ENCODE measurements around the gene NSMF.

The NSMF gene, protein sequence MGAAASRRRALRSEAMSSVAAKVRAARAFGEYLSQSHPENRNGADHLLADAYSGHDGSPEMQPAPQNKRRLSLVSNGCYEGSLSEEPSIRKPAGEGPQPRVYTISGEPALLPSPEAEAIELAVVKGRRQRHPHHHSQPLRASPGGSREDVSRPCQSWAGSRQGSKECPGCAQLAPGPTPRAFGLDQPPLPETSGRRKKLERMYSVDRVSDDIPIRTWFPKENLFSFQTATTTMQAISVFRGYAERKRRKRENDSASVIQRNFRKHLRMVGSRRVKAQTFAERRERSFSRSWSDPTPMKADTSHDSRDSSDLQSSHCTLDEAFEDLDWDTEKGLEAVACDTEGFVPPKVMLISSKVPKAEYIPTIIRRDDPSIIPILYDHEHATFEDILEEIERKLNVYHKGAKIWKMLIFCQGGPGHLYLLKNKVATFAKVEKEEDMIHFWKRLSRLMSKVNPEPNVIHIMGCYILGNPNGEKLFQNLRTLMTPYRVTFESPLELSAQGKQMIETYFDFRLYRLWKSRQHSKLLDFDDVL

DNA sequence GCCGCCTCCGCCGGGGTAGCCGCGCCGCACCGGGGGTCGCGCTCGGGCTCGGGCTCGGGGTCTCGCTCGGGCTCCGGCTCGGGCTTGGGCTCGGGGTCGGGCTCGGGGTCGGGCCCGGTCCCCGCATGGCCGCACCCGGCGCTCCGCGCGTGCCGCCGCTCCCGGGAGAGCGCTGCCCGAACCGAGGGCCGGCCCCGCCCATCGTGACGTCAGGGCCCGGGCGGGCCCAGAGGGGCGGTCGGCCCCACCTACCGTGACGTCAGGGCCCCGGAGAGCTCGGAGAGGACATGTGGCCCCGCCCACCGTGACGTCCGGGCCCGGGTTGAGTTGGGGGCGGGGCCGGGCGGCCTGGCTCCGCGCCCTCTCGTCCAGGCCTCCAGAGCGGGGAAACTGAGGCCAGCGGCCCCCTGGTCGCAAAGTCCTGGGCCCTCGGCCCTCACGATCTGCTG lies at the start of gene NSMF:
Gene NSMF, minus strand, starts transcription at position 183 of the 449 bp plus-strand sequence. CDS start 232 bp downstream, outside the sequence.
- peak within 1 kb of the TSS; percentile 68 for H3K4me3 ChIP-seq (ENCODE audit: low read depth in 1 of 2, low read length in 2 of 2)
- peaks cover 13 to 38% of the 10 kb centered on the region in 2 donors for H3K4me1 ChIP-seq (ENCODE audit: control insufficient read depth in 1 of 2, insufficient read depth in 2 of 2, low read length in 2 of 2)
- peak within 1 kb of the TSS; percentile 17 for H3K27ac ChIP-seq (ENCODE audit: low read depth, low read length)
- H3K9me3 ChIP-seq (ENCODE audit: control insufficient read depth in 1 of 2, low read length in 2 of 2), result no peaks in the 10 kb centered on the region
- H3K36me3 ChIP-seq (ENCODE audit: control insufficient read depth in 1 of 2, insufficient read depth in 2 of 2, low read length in 2 of 2), result peaks cover 0 to 2% of the 10 kb centered on the region in 2 donors
- H3K9ac ChIP-seq (ENCODE audit: low read depth in 1 of 2, low read length in 2 of 2), result peak within 1 kb of the TSS; percentile 77 to 79
- no peaks in the 10 kb centered on the region for H3K27me3 ChIP-seq (ENCODE audit: control insufficient read depth in 1 of 2, insufficient read depth in 2 of 2, low read length in 2 of 2)

DNA sequence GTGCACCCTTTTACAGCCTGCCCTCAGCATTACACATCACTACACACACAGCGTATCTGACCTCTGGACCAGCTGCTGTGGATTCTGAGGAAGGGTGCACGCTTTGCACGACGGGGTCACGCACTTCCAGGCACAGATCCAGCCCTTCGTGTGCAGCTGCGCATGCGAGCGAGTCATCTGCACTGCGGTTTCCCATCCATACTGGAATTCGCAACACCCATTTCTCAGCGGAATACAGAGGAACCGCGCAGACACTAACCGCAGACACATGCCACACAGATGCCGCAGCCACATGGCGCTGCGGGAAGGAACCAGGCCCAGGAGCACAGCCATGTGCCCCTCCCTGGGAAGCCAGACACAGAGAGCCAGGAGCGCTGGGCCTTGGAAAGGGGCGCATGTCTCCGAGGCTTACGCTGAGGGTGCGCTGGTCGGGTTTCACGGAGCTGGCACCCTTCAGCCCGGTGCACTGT lies 47.6 kb upstream of the NSMF start:
- no peak overlapping the region for H3K4me3 ChIP-seq (ENCODE audit: low read depth in 1 of 2, low read length in 2 of 2)
- H3K9ac ChIP-seq (ENCODE audit: low read depth in 1 of 2, low read length in 2 of 2), result no peak overlapping the region
- H3K9me3 ChIP-seq (ENCODE audit: control insufficient read depth in 1 of 2, low read length in 2 of 2), result no peaks in the 10 kb centered on the region
- H3K36me3 ChIP-seq (ENCODE audit: control insufficient read depth in 1 of 2, insufficient read depth in 2 of 2, low read length in 2 of 2), result no peaks in the 10 kb centered on the region
- H3K4me1 ChIP-seq (ENCODE audit: control insufficient read depth in 1 of 2, insufficient read depth in 2 of 2, low read length in 2 of 2), result peaks cover under 1 to 5% of the 10 kb centered on the region in 2 donors
- H3K27ac ChIP-seq (ENCODE audit: low read depth, low read length), result no peak overlapping the region
- H3K27me3 ChIP-seq (ENCODE audit: control insufficient read depth in 1 of 2, insufficient read depth in 2 of 2, low read length in 2 of 2), result no peaks in the 10 kb centered on the region

DNA sequence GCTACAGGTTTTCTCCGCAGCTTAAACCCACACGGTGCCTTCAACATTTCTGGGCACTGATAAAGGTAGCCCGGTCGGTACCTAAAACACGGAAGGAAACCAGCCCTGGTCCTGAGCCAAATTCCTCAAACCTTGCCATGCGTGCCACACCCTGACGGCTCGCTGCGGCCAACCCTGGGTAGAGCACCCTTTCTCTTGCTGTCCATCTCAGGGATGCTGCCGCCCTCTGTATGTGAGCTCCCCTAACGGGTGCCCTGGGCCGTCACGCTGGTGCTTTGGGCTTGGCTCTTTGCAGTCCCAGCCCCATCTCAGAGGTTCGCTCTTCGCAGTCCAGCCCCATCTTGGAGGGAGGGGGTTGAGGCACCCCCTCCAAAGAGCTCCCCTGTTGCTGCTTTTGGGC lies 47.1 kb upstream of the NSMF start:
- no peaks in the 10 kb centered on the region for H3K27me3 ChIP-seq (ENCODE audit: control insufficient read depth in 1 of 2, insufficient read depth in 2 of 2, low read length in 2 of 2)
- no peak overlapping the region for H3K9ac ChIP-seq (ENCODE audit: low read depth in 1 of 2, low read length in 2 of 2)
- H3K36me3 ChIP-seq (ENCODE audit: control insufficient read depth in 1 of 2, insufficient read depth in 2 of 2, low read length in 2 of 2), result no peaks in the 10 kb centered on the region
- H3K4me1 ChIP-seq (ENCODE audit: control insufficient read depth in 1 of 2, insufficient read depth in 2 of 2, low read length in 2 of 2), result peaks cover 0 to under 1% of the 10 kb centered on the region in 2 donors
- no peak overlapping the region for H3K27ac ChIP-seq (ENCODE audit: low read depth, low read length)
- no peak overlapping the region for H3K4me3 ChIP-seq (ENCODE audit: low read depth in 1 of 2, low read length in 2 of 2)
- no peaks in the 10 kb centered on the region for H3K9me3 ChIP-seq (ENCODE audit: control insufficient read depth in 1 of 2, low read length in 2 of 2)

DNA sequence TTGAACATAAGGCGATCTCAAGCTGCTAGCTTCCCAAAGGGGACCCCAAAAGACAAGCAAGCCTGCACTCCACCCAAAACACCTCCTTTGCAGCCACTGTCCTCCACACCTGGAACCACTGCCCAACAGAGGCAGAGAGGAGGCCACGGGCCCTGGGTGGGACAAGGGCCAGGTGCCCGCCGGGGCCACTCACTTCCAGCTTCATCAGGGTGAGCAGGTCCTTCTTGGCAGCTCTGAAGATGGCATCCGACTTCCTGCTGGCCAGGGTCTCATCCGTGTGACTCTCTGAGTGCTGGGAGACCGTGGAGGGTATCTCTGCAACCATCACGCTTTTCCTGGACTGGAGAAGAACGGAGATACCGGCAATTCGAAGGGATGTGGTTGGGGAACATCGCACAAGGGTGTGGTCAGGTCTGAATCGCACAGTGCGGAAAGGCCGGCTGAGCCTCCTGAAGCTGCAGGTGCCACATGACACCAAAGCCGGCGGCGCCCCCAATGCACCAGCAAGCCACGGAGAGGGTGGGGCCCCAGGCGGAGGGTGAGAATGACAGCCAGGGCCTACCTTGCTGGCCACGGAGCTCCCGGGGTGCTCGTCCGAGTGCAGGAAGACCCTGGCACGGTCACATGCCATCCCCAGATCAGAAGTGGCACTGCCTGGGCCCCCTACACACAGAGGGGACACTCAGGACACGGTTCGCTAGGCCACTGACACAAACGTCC lies 46.4 kb upstream of the NSMF start:
- no peaks in the 10 kb centered on the region for H3K36me3 ChIP-seq (ENCODE audit: control insufficient read depth in 1 of 2, insufficient read depth in 2 of 2, low read length in 2 of 2)
- H3K9me3 ChIP-seq (ENCODE audit: control insufficient read depth in 1 of 2, low read length in 2 of 2), result no peaks in the 10 kb centered on the region
- H3K4me3 ChIP-seq (ENCODE audit: low read depth in 1 of 2, low read length in 2 of 2), result no peak overlapping the region
- no peak overlapping the region for H3K9ac ChIP-seq (ENCODE audit: low read depth in 1 of 2, low read length in 2 of 2)
- no peaks in the 10 kb centered on the region for H3K27me3 ChIP-seq (ENCODE audit: control insufficient read depth in 1 of 2, insufficient read depth in 2 of 2, low read length in 2 of 2)
- H3K4me1 ChIP-seq (ENCODE audit: control insufficient read depth in 1 of 2, insufficient read depth in 2 of 2, low read length in 2 of 2), result no peaks in the 10 kb centered on the region
- no peak overlapping the region for H3K27ac ChIP-seq (ENCODE audit: low read depth, low read length)

DNA sequence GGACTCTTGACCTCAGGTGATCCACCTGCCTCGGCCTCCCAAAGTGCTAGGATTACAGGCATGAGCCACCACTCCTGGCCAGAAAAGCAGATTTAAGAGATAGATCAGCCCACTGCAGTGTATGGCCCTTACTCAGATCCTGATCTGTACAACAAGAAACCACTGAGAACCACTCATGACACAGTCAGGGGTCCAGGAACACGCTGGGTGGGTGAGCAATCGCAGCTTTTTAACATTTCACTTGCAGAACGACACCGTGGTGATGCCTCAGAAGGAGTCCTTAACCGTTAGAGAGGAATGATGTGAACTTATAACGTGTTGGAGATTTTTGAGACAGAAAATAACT lies 45.3 kb upstream of the NSMF start:
- Histone ChIP-seq H3K27ac (ENCODE audit: low read depth, low read length) (no peak overlapping the region), H3K36me3 (ENCODE audit: control insufficient read depth in 1 of 2, insufficient read depth in 2 of 2, low read length in 2 of 2) (no peaks in the 10 kb centered on the region), H3K27me3 (ENCODE audit: control insufficient read depth in 1 of 2, insufficient read depth in 2 of 2, low read length in 2 of 2) (no peaks in the 10 kb centered on the region), H3K9me3 (ENCODE audit: control insufficient read depth in 1 of 2, low read length in 2 of 2) (no peaks in the 10 kb centered on the region), H3K9ac (ENCODE audit: low read depth in 1 of 2, low read length in 2 of 2) (no peak overlapping the region), H3K4me1 (ENCODE audit: control insufficient read depth in 1 of 2, insufficient read depth in 2 of 2, low read length in 2 of 2) (no peaks in the 10 kb centered on the region), H3K4me3 (ENCODE audit: low read depth in 1 of 2, low read length in 2 of 2) (no peak overlapping the region)

DNA sequence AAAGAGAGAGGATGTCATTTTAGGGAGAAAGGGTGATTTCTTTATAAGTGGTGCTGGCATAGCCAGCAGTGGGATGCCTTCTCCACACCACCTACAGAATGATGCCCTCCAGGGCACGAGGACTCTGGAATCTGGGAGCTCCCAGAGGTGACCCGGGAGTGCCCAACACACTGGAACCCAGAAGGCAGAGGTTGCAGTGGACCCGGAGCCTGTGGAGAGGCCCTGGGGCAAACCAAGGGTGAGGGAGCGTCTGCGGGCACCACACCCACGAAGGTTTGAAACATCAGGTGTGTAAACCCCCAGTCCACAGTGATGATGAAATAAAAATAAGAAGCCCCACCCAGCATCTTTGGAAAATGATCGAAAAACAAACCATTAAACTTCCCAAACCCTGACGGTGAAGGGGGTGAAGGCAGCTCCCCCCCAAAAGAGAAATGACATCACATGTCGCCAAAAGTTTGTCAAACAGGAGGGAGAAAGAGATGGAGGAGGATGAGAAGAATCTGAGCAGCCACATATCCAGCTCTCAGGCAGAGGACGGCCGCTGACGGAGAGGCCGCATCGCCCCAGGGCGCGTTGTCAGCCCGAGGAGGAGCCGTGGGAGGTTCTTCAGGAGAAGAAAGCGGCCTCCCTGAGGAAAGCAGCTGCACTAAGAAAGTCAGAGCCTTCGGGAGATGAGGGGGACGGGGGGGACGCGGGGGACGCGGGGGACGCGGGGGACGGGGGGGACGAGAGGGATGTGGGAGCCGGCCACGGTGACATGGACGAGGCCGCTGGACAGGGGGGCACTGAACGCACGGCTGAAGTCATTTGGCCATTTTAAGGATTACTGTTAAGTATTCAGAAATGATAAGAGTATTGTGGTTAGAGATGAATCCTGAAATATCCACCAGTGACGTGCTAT lies 43.1 kb upstream of the NSMF start:
- Histone ChIP-seq H3K4me1 (ENCODE audit: control insufficient read depth in 1 of 2, insufficient read depth in 2 of 2, low read length in 2 of 2) (no peaks in the 10 kb centered on the region), H3K9ac (ENCODE audit: low read depth in 1 of 2, low read length in 2 of 2) (no peak overlapping the region), H3K27ac (ENCODE audit: low read depth, low read length) (no peak overlapping the region), H3K27me3 (ENCODE audit: control insufficient read depth in 1 of 2, insufficient read depth in 2 of 2, low read length in 2 of 2) (no peaks in the 10 kb centered on the region), H3K36me3 (ENCODE audit: control insufficient read depth in 1 of 2, insufficient read depth in 2 of 2, low read length in 2 of 2) (no peaks in the 10 kb centered on the region), H3K9me3 (ENCODE audit: control insufficient read depth in 1 of 2, low read length in 2 of 2) (no peaks in the 10 kb centered on the region), H3K4me3 (ENCODE audit: low read depth in 1 of 2, low read length in 2 of 2) (no peak overlapping the region)

DNA sequence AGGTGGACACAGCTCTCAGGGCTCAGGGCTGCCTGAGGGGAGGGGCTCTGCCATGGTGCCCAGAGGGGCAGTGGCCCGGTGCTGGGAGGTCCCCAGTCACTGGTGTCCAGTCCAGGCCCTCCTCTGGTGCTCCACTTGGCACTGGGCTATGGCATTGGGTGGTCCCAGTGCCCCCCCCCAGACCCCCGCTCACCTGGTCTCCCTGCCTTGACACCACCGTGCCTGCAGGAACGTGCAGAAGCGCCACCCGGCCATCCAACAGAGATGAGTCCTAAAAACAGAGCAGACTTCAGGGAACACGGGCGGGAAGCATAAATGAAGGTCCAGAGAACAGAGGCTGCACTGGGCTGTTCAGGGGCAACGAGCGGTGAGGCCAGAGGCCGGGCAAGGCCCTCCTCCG lies 42.3 kb upstream of the NSMF start:
- Histone ChIP-seq H3K9ac (ENCODE audit: low read depth in 1 of 2, low read length in 2 of 2) (no peak overlapping the region), H3K9me3 (ENCODE audit: control insufficient read depth in 1 of 2, low read length in 2 of 2) (no peaks in the 10 kb centered on the region), H3K27ac (ENCODE audit: low read depth, low read length) (no peak overlapping the region), H3K36me3 (ENCODE audit: control insufficient read depth in 1 of 2, insufficient read depth in 2 of 2, low read length in 2 of 2) (no peaks in the 10 kb centered on the region), H3K4me1 (ENCODE audit: control insufficient read depth in 1 of 2, insufficient read depth in 2 of 2, low read length in 2 of 2) (no peaks in the 10 kb centered on the region), H3K27me3 (ENCODE audit: control insufficient read depth in 1 of 2, insufficient read depth in 2 of 2, low read length in 2 of 2) (no peaks in the 10 kb centered on the region), H3K4me3 (ENCODE audit: low read depth in 1 of 2, low read length in 2 of 2) (no peak overlapping the region)

DNA sequence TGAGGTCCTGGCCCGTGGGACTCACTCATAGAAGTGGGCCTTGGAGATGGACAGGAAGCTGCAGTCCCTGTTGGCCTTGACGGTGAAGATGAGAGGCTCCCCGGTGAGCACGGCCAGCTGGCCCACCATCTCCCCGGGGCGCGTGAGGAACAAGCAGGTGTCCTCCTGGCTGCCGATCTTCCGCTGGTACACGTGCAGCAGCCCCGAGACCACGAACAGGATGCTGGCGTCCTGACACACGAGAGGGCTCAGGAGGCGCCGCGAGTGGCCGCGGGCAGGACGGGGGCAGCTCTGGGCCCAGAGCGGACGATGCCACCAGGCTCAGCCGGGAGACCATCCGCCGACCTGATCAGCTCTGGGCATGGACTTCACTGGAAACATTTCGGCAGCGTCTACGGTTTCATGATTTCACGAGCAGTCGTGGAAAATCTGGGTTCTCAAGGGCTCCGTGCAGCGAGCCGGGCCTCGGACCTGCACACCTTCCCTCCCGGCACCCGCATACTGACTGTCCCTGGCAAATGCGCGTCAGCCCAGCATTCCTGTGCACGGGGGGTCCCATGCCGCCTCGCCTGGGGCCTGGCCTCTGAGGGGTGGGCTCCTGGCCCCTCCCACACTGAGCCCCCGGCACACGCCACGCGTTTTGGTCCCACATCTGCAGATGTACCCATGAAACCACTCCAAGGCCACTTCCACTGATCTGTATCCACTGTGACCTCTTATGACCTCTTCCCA lies 41.7 kb upstream of the NSMF start:
- no peaks in the 10 kb centered on the region for H3K4me1 ChIP-seq (ENCODE audit: control insufficient read depth in 1 of 2, insufficient read depth in 2 of 2, low read length in 2 of 2)
- no peak overlapping the region for H3K9ac ChIP-seq (ENCODE audit: low read depth in 1 of 2, low read length in 2 of 2)
- no peaks in the 10 kb centered on the region for H3K27me3 ChIP-seq (ENCODE audit: control insufficient read depth in 1 of 2, insufficient read depth in 2 of 2, low read length in 2 of 2)
- no peak overlapping the region for H3K27ac ChIP-seq (ENCODE audit: low read depth, low read length)
- H3K9me3 ChIP-seq (ENCODE audit: control insufficient read depth in 1 of 2, low read length in 2 of 2), result no peaks in the 10 kb centered on the region
- no peaks in the 10 kb centered on the region for H3K36me3 ChIP-seq (ENCODE audit: control insufficient read depth in 1 of 2, insufficient read depth in 2 of 2, low read length in 2 of 2)
- no peak overlapping the region for H3K4me3 ChIP-seq (ENCODE audit: low read depth in 1 of 2, low read length in 2 of 2)

DNA sequence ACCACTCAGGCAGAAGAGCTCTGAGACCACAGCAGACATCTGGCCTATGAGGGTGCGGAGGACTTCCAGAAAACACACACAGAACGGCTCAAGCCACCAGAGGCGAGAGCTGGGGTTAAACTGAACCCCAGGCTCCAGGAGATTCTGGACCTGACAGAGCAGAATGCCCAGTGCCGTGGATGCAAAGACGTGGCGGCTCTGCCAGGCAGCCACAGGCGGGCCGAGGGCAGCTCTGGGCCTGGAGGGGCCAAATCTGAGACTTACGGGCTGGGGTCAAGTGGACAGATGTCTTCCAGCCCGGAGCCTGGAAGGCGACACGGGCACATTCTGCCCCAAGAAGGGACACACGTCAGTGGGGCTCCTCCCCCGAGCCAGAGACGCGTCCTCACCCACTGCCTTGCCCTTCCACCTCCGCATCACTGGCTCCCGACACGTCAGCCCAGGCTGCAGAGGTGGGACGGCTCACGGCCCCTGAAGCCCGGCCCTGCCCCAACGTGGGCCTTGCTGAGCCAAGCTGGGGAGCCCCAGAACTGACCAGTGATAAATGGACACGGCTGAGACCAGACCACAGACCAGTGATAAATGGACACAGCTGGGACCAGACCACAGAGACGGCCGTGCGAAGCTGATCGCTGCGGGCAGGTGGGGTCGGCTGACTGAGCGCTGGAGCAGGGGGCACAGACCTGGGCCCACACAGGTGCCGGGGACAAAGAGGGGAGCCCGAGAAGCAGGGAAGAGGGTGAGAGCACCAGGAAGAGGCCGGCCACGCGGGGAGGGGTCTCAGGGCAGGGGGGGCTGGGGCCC lies 40.9 kb upstream of the NSMF start:
- Histone ChIP-seq H3K4me1 (ENCODE audit: control insufficient read depth in 1 of 2, insufficient read depth in 2 of 2, low read length in 2 of 2) (no peaks in the 10 kb centered on the region), H3K9me3 (ENCODE audit: control insufficient read depth in 1 of 2, low read length in 2 of 2) (no peaks in the 10 kb centered on the region), H3K4me3 (ENCODE audit: low read depth in 1 of 2, low read length in 2 of 2) (no peak overlapping the region), H3K27ac (ENCODE audit: low read depth, low read length) (no peak overlapping the region), H3K27me3 (ENCODE audit: control insufficient read depth in 1 of 2, insufficient read depth in 2 of 2, low read length in 2 of 2) (no peaks in the 10 kb centered on the region), H3K36me3 (ENCODE audit: control insufficient read depth in 1 of 2, insufficient read depth in 2 of 2, low read length in 2 of 2) (no peaks in the 10 kb centered on the region), H3K9ac (ENCODE audit: low read depth in 1 of 2, low read length in 2 of 2) (no peak overlapping the region)
